OCI-LY3 (cell line): Measurements from ENCODE around the gene SSBP1.

Experiments used
- CTCF ChIP-seq: fragments of 200-600, 300-600 bp; sonication (generic); IDR thresholded peaks from 2 replicates; pipeline ENCODE4 v1.5.1; 2014; ENCODE audit warnings: antibody characterized with exemption, low read length, low read depth
- EZH2phosphoT487 ChIP-seq: fragments of 200-600 bp; shearing (Covaris generic); IDR thresholded peaks from 2 replicates; pipeline ENCODE4 v1.6.1; 2018; ENCODE audit warnings: antibody characterized with exemption, mixed run types, low read depth

- TF ChIP-seq CTCF = no peak
- TF ChIP-seq EZH2phosphoT487 = no peak
Observed at GRCh38 chr7:141702047-141702567, 36.1 kb upstream of the SSBP1 start, which contains the start of gene DENND11.
